Epithelial cell of esophagus (primary cell): ENCODE measurements around the gene OXSR1.
"Not testable (repeated sequence)": the region's sequence is repeated elsewhere in the genome, so short reads cannot be mapped to it uniquely, and the experiment has no call there.

ENCODE experiments used
- DNase-seq: peaks from one replicate; pipeline ENCODE4 v3.0.0; 2010; ENCODE audit warnings: low read depth
- H3K4me3 ChIP-seq: 2 replicates; pipeline ENCODE4 v1.5.1; 2011; ENCODE audit warnings: mild to moderate bottlenecking, low read length, control low read depth
- CTCF ChIP-seq: IDR thresholded peaks from 2 replicates; pipeline ENCODE4 v1.5.1; 2011; ENCODE audit warnings: low read depth, mild to moderate bottlenecking, low read length, control low read depth, inconsistent platforms; ENCODE audit not compliant: insufficient read depth; ENCODE audit errors: missing control alignments

Gene OXSR1

GRCh38 chr3:38229036-38229435 lies 63.7 kb downstream of the OXSR1 start:
- no peak for DNase-seq
- no peak for TF ChIP-seq CTCF
- H3K4me3 ChIP-seq = no peak overlapping the region

- H3K4me3 ChIP-seq = no peak overlapping the region
- DNase-seq = no peak
- TF ChIP-seq CTCF = no peak
These were observed 67.4 kb downstream of the OXSR1 start for GRCh38 chr3:38232701-38233100.

GRCh38 chr3:38235466-38235865 lies 70.1 kb downstream of the OXSR1 start:
- TF ChIP-seq CTCF = no peak
- H3K4me3 ChIP-seq = no peak overlapping the region
- peak; percentile 48 for DNase-seq

- DNase-seq = no peak
- no peak overlapping the region for H3K4me3 ChIP-seq
- TF ChIP-seq CTCF = no peak
These were observed 73.2 kb downstream of the OXSR1 start for GRCh38 chr3:38238416-38239008.

GRCh38 chr3:38242812-38243211 lies 77.5 kb downstream of the OXSR1 start:
- not testable (repeated sequence) for DNase-seq, H3K4me3 ChIP-seq

GRCh38 chr3:38245930-38246329 lies 80.6 kb downstream of the OXSR1 start:
- DNase-seq = no peak
- H3K4me3 ChIP-seq = no peak overlapping the region
- TF ChIP-seq CTCF = no peak

- peak; percentile 92 for DNase-seq
- no peak overlapping the region for H3K4me3 ChIP-seq
- peak; percentile 47 for TF ChIP-seq CTCF
These were observed 82.2 kb downstream of the OXSR1 start for GRCh38 chr3:38247366-38248035.

- H3K4me3 ChIP-seq = no peak overlapping the region
- no peak for TF ChIP-seq CTCF
- no peak for DNase-seq
These were observed 84.9 kb downstream of the OXSR1 start for GRCh38 chr3:38250198-38250597.
